HepG2 (cell line): ENCODE measurements around the gene CPT1B. TPM values are rescaled to one million over a fixed set of nuclear protein-coding genes. Genes with fewer than 3 reads are reported as not detected.

Experiments
- ATRX ChIP-seq: sonication (generic); formaldehyde crosslinking; IDR thresholded peaks from 2 replicates; pipeline ENCODE4 v1.4.0; 2020; ENCODE audit warnings: missing genetic modification reagents, borderline replicate concordance
- FOSL2 ChIP-seq: sonication (generic); formaldehyde crosslinking; IDR thresholded peaks from 2 replicates; pipeline ENCODE4 v1.4.0; 2020; ENCODE audit warnings: missing genetic modification reagents
- NR3C1 ChIP-seq: sonication (generic); formaldehyde crosslinking; IDR thresholded peaks from 2 replicates; pipeline ENCODE4 v1.4.0; 2020; ENCODE audit warnings: missing genetic modification reagents
- SMAD1 ChIP-seq: sonication (generic); formaldehyde crosslinking; IDR thresholded peaks from 2 replicates; pipeline ENCODE4 v1.4.0; 2020; ENCODE audit warnings: missing genetic modification reagents, low read depth, mild to moderate bottlenecking, borderline replicate concordance
- SNRNP70 ChIP-seq: fragments of 200-400 bp; formaldehyde crosslinking; IDR thresholded peaks from 2 replicates; pipeline ENCODE4 v1.6.1; 2017; ENCODE audit warnings: mild to moderate bottlenecking, low read depth, low read length, moderate library complexity
- ZMYM4 ChIP-seq: sonication (generic); formaldehyde crosslinking; IDR thresholded peaks from 2 replicates; pipeline ENCODE4 v1.8.1; 2023; ENCODE audit warnings: mild to moderate bottlenecking, missing genetic modification reagents
- ZNF572 ChIP-seq: sonication (generic); formaldehyde crosslinking; IDR thresholded peaks from 2 replicates; pipeline ENCODE4 v1.5.1; 2020; ENCODE audit warnings: mild to moderate bottlenecking, missing genetic modification reagents
- polyA plus RNA-seq, 8 experiments: library from polyadenylated mRNA; depleted of rRNA in 3 of 8; stranded (reverse) in 7 of 8; unstranded in 1 of 8; fragments of >200 nt; fragmentation: Illumina TruSeq in 4 of 8; extraction: Trizol in 4 of 8; gene quantifications; 2 replicates each; pipeline versions ENCODE4 v1.2.1 to v1.2.3, GENCODE V29; 2011 to 2016; ENCODE audit warnings: low read depth in 4 of 8, missing spikeins in 1 of 8, mixed read lengths in 1 of 8; ENCODE audit not compliant: insufficient read depth in 1 of 8
- total RNA-seq, 5 experiments: library from RNA; depleted of rRNA; stranded (reverse); fragments of >200 nt; fragmentation: Illumina TruSeq; extraction: Trizol; gene quantifications; 2 replicates each; pipeline ENCODE4 v1.2.3, GENCODE V29; 2016; ENCODE audit warnings: low read depth in 1 of 5
- TF ChIP-seq, protein P1 (sequence below): sonication (generic); formaldehyde crosslinking; IDR thresholded peaks from 2 replicates; pipeline ENCODE4 v1.9.0; 2022; ENCODE audit warnings: missing genetic modification reagents, mild to moderate bottlenecking, borderline replicate concordance
- TF ChIP-seq, protein P2 (sequence below): sonication (generic); formaldehyde crosslinking; IDR thresholded peaks from 2 replicates; pipeline ENCODE4 v1.8.1; 2023; ENCODE audit warnings: mild to moderate bottlenecking, moderate library complexity, missing genetic modification reagents
- TF ChIP-seq, protein P3 (sequence below): sonication (generic); formaldehyde crosslinking; IDR thresholded peaks from 2 replicates; pipeline ENCODE4 v1.8.1; 2022; ENCODE audit warnings: mild to moderate bottlenecking, missing genetic modification reagents
- TF ChIP-seq, protein P4 (sequence below): sonication (generic); formaldehyde crosslinking; IDR thresholded peaks from 2 replicates; pipeline ENCODE4 v1.4.0; 2020; ENCODE audit warnings: missing genetic modification reagents
- TF ChIP-seq, protein P5 (sequence below): sonication (generic); formaldehyde crosslinking; IDR thresholded peaks from 2 replicates; pipeline ENCODE4 v1.5.1; 2020; ENCODE audit warnings: missing genetic modification reagents, mild to moderate bottlenecking, borderline replicate concordance

Gene CPT1B
- total and polyA plus RNA-seq, 2 of the 13 experiments (the other 11 are each of a cell fraction or from before 2014, with no cell fraction given) = 9.2 to 19.5 TPM

DNA sequence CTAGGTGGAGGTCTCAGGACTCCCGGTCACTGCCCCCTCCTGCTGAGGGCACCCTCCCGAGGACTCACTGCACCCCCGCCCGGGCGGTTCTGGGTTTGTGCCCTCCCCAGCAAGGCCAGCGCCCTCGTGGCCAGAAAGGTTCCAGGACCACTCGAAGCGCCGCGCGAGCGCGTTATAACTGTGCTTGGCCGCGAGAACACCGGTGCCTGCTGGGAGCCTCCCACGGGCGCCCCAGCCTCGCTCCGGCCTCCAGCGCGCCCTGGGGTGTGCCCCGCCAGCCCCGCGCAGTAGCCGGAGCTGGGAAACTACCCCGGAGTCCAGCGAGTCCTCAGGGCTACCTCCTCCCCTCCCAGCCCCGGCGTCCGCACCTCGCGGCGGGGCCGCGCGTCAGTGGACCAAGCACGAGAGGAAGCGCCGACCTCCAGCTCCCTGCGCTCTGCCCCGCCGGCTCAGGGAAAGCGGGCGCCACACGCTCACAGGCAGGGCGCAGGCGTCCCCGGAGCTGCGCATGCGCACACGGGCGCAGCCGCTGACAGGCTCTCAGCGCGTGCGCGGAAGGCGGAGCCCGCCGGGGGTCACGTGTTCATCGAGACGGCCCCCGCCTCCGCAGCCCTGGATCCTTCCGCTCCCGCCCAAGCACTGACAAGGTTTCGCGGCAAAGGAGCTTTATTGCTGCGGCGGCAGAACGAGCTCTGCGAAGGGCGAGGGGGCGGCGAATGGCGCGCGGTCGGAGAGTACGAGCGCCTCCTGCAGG is 52.9 kb downstream of the CPT1B start, which contains the start of gene SCO2 (continued):
- TF ChIP-seq, protein P1, sequence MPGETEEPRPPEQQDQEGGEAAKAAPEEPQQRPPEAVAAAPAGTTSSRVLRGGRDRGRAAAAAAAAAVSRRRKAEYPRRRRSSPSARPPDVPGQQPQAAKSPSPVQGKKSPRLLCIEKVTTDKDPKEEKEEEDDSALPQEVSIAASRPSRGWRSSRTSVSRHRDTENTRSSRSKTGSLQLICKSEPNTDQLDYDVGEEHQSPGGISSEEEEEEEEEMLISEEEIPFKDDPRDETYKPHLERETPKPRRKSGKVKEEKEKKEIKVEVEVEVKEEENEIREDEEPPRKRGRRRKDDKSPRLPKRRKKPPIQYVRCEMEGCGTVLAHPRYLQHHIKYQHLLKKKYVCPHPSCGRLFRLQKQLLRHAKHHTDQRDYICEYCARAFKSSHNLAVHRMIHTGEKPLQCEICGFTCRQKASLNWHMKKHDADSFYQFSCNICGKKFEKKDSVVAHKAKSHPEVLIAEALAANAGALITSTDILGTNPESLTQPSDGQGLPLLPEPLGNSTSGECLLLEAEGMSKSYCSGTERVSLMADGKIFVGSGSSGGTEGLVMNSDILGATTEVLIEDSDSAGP = peak; percentile 84; the same call in 1 of the 2 replicates
- TF ChIP-seq SNRNP70 = no peak
- TF ChIP-seq, protein P2, sequence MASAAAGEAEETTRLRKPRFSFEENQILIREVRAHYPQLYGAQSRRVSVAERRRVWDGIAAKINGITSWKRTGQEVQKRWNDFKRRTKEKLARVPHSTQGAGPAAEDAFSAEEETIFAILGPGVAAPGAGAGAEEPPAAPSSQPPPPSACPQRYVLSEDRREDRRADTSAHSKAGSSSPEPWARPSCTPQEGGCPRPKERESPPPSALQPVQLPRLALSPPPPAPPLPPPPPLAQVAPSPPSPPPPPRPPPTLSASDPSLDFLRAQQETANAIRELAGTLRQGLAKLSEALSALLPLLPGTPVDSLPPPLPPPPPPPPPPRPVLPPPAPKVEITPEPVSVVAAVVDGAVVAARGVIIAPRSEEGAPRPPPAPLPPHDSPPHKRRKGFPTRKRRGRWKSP (CRISPR knock-in tag) = peak; percentile 85
- TF ChIP-seq, protein P3, sequence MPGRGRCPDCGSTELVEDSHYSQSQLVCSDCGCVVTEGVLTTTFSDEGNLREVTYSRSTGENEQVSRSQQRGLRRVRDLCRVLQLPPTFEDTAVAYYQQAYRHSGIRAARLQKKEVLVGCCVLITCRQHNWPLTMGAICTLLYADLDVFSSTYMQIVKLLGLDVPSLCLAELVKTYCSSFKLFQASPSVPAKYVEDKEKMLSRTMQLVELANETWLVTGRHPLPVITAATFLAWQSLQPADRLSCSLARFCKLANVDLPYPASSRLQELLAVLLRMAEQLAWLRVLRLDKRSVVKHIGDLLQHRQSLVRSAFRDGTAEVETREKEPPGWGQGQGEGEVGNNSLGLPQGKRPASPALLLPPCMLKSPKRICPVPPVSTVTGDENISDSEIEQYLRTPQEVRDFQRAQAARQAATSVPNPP = peak; percentile 56
- TF ChIP-seq ATRX (CRISPR knock-in tag) = no peak
- TF ChIP-seq SMAD1 (CRISPR knock-in tag) = peak; percentile 91; the same call in 1 of the 2 replicates
- TF ChIP-seq, protein P4, sequence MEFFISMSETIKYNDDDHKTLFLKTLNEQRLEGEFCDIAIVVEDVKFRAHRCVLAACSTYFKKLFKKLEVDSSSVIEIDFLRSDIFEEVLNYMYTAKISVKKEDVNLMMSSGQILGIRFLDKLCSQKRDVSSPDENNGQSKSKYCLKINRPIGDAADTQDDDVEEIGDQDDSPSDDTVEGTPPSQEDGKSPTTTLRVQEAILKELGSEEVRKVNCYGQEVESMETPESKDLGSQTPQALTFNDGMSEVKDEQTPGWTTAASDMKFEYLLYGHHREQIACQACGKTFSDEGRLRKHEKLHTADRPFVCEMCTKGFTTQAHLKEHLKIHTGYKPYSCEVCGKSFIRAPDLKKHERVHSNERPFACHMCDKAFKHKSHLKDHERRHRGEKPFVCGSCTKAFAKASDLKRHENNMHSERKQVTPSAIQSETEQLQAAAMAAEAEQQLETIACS (CRISPR knock-in tag) = peak; percentile 59
- TF ChIP-seq, protein P5, sequence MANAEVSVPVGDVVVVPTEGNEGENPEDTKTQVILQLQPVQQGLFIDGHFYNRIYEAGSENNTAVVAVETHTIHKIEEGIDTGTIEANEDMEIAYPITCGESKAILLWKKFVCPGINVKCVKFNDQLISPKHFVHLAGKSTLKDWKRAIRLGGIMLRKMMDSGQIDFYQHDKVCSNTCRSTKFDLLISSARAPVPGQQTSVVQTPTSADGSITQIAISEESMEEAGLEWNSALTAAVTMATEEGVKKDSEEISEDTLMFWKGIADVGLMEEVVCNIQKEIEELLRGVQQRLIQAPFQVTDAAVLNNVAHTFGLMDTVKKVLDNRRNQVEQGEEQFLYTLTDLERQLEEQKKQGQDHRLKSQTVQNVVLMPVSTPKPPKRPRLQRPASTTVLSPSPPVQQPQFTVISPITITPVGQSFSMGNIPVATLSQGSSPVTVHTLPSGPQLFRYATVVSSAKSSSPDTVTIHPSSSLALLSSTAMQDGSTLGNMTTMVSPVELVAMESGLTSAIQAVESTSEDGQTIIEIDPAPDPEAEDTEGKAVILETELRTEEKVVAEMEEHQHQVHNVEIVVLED (CRISPR knock-in tag) = peak; percentile 59; the same call in 1 of the 2 replicates
- TF ChIP-seq ZMYM4 = peak; percentile 63
- TF ChIP-seq NR3C1 (CRISPR knock-in tag) = no peak
- TF ChIP-seq ZNF572 (CRISPR knock-in tag) = peak; percentile 67; the same call in 1 of the 2 replicates
- peak; percentile 37; the same call in 1 of the 2 replicates for TF ChIP-seq FOSL2 (CRISPR knock-in tag)
- TF ChIP-seq, all 625 proteins: peak for 296
